ENCODE data around the gene YEATS2.

- TF ChIP-seq, protein P1, sequence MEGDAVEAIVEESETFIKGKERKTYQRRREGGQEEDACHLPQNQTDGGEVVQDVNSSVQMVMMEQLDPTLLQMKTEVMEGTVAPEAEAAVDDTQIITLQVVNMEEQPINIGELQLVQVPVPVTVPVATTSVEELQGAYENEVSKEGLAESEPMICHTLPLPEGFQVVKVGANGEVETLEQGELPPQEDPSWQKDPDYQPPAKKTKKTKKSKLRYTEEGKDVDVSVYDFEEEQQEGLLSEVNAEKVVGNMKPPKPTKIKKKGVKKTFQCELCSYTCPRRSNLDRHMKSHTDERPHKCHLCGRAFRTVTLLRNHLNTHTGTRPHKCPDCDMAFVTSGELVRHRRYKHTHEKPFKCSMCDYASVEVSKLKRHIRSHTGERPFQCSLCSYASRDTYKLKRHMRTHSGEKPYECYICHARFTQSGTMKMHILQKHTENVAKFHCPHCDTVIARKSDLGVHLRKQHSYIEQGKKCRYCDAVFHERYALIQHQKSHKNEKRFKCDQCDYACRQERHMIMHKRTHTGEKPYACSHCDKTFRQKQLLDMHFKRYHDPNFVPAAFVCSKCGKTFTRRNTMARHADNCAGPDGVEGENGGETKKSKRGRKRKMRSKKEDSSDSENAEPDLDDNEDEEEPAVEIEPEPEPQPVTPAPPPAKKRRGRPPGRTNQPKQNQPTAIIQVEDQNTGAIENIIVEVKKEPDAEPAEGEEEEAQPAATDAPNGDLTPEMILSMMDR (IDR thresholded peaks at IDR 0.05): no peak
- peak in 1 of 2 donors; percentile 57 for TF ChIP-seq POLR2A (IDR thresholded peaks at IDR 0.05)
These were observed at the start of gene YEATS2 for GRCh38 chr3:183697610-183698317.
